Measurements from ENCODE around the gene KCTD2.
A peak's percentile ranks its signal among the peaks of the same experiment; 100 is the strongest.
"Not testable (repeated sequence)": the region's sequence is repeated elsewhere in the genome, so short reads cannot be mapped to it uniquely, and the experiment has no call there.

The KCTD2 gene

DNA sequence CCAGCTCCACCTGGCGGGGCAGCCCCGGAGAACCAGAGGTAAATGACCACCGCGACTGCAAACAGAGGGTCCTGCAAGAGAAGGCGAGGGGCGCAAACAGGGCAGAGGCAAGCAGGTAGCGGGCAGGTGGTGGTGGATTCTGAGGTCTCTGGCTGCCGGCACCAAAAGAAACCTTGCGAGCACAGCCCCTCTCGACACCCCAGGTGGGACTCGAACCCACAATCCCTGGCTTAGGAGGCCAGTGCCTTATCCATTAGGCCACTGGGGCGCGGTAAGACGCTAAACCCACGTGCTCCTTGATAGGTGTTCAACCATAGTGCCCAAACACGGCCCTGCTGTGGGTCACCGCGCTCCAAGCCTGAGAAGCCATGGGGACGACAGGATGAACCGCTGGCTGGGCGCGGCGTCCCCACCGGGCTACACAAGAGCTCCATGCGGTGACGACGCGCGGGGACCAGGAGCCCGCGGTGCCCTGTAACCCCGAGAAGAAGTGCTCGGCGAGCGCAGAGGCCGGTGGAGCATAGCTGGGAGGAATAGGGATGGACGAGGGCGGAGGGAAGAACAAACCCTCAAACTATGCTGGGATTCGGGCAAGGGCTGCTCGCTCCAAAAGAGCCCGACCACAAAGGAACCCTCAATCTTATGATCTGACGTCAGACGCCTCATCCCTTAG lies 12.7 kb upstream of the KCTD2 start:
- H3K4me1 Mint-ChIP-seq, result peaks cover 62% of the 10 kb centered on the region
- H3K9me3 Mint-ChIP-seq, result no peaks in the 10 kb centered on the region
- H3K4me3 Mint-ChIP-seq, result peak overlapping the region; percentile 96
- peak overlapping the region; percentile 99 to 100 for H3K27ac Mint-ChIP-seq
- peak; percentile 92 to 96 for DNase-seq
- ATAC-seq, result peak; percentile 75
- H3K27me3 Mint-ChIP-seq, result no peaks in the 10 kb centered on the region

- peaks cover 62% of the 10 kb centered on the region for H3K4me1 Mint-ChIP-seq
- H3K9me3 Mint-ChIP-seq, result no peaks in the 10 kb centered on the region
- H3K4me3 Mint-ChIP-seq, result peak overlapping the region; percentile 83 to 96
- ATAC-seq, result peak; percentile 74
- H3K27ac Mint-ChIP-seq, result peak overlapping the region in 1 of 2 donors; percentile 48
- peak; percentile 72 to 86 for DNase-seq
- H3K27me3 Mint-ChIP-seq, result no peaks in the 10 kb centered on the region
Measured at GRCh38 chr17:75036643-75037268, 10.3 kb upstream of the KCTD2 start.

DNA sequence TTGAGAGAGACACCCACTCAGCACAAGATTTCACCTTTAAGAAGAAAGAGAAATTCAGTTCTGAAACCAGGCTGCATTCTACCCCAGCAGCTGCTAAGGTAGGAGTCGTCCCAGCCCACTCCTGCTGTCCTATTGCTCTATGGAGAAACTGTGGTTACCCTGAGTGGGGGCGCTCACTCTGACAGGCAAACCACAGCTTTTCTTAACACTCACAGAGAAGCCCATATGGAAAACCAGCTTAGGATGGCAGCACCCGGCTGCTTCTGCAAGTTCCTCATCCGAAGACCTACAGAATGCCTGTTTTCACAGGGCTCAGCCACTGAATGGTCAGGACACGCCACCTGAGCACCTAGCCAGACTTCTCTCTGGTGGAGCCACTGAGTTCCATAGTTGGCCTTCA lies 7.8 kb upstream of the KCTD2 start:
- H3K4me3 Mint-ChIP-seq, result no peak overlapping the region
- no peak overlapping the region for H3K27ac Mint-ChIP-seq
- H3K27me3 Mint-ChIP-seq, result no peaks in the 10 kb centered on the region
- H3K9me3 Mint-ChIP-seq, result no peaks in the 10 kb centered on the region
- DNase-seq, result no peak
- no peak for ATAC-seq
- peaks cover 41% of the 10 kb centered on the region for H3K4me1 Mint-ChIP-seq

DNA sequence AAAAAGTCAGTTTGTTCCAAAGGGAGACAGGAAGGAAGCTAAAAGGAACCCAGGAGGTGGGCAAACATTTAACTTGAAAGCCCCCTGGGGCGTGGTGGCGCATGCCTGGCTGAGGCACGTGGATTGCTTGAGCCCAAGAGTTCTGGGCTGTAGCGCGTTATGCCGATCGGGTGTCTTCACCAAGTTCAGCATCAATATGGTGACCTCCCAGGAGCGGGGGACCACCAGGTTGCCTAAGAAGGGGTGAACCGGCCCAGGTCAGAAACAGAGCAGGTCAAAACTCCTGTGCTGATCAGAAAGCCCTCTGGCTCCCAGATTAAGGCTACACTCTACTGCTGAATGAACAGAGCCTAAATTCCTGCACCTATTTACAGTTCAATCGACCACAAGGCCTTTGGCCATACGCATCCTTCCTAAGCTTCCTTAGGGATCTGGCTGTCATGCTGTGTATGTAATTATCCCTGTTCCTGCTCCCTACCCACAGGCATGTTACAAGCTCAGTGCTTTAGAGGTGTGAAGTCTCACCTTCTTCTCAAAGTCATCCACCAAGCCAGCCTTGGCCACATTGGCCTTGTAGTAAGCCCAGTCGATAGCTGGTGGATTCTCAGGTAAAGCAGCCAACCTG lies 5.3 kb upstream of the KCTD2 start:
- DNase-seq (no peak), ATAC-seq (no peak)
- no peak overlapping the region for H3K27ac Mint-ChIP-seq
- H3K27me3 Mint-ChIP-seq, result no peaks in the 10 kb centered on the region
- no peak overlapping the region for H3K4me3 Mint-ChIP-seq
- peaks cover 35% of the 10 kb centered on the region for H3K4me1 Mint-ChIP-seq
- H3K9me3 Mint-ChIP-seq, result no peaks in the 10 kb centered on the region

GRCh38 chr17:75043789-75044188 lies 3.2 kb upstream of the KCTD2 start:
- not testable (repeated sequence) for H3K27ac Mint-ChIP-seq, H3K9me3 Mint-ChIP-seq, DNase-seq, H3K27me3 Mint-ChIP-seq, H3K4me3 Mint-ChIP-seq, ATAC-seq
- peaks cover 38% of the 10 kb centered on the region for H3K4me1 Mint-ChIP-seq

DNA sequence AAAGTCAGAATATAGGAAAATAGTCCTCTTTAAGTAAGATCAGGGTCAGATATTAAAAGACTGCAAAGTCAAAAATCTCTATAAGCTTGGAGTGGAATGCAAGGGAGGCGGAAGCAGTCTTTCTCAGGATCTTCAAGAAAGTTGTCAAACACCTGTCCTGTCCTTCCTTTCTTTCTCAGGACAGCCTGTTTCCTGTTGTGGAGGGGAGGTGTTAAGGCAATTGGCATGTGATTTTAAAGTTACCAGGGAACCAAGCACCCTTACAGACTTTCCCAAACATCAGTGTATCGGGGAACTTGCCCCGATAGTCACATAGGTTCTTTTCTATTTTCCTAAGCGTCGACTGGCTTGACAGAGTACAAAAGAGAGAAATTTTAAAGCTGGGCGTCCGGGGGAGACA lies 2.3 kb upstream of the KCTD2 start:
- H3K4me3 Mint-ChIP-seq, result peak overlapping the region; percentile 25 to 39
- peaks cover 41% of the 10 kb centered on the region for H3K4me1 Mint-ChIP-seq
- DNase-seq (no peak), ATAC-seq (no peak)
- peak overlapping the region in 1 of 2 donors; percentile 13 for H3K27ac Mint-ChIP-seq
- no peaks in the 10 kb centered on the region for H3K27me3 Mint-ChIP-seq
- no peaks in the 10 kb centered on the region for H3K9me3 Mint-ChIP-seq

GRCh38 chr17:75045946-75046406 lies 1.0 kb upstream of the KCTD2 start:
- ATAC-seq, DNase-seq, H3K9me3 Mint-ChIP-seq, H3K27me3 Mint-ChIP-seq: not testable (repeated sequence)
- H3K27ac Mint-ChIP-seq, result peak overlapping the region; percentile 94 to 96
- H3K4me1 Mint-ChIP-seq, result peaks cover 41% of the 10 kb centered on the region
- peak overlapping the region; percentile 99 for H3K4me3 Mint-ChIP-seq

DNA sequence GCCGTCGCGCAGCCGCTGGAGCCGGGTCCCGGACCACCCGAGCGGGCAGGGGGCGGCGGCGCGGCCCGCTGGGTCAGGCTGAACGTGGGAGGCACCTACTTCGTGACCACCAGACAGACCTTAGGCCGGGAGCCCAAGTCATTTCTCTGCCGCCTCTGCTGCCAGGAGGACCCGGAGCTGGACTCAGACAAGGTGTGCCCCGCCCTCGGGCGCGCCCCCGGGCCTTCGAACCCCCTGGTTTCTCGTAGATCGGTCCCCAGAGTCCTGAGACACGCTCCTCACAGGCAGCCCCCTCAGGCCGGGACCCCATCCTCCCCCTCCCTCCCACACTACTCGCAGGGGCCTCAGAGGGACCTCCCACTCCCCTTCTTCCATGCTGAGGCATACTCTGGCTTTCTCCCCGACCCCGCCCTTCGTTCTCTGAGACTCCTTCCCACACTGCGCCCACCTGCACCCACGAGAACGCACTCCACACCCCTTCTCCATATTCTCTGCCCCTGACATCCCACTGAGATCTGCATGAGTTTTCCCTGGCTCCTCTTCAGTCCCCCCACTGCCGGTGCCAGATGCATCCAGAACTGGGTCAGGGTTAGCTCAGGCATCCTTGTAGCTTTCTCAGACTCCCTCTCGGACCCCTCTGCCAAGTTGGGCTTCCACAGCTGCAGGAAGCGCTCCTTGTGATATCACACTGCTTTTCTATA lies 523 bp downstream of the KCTD2 start:
- Mint-ChIP-seq H3K27ac (peak overlapping the region; percentile 96), H3K9me3 (no peaks in the 10 kb centered on the region), H3K4me1 (peaks cover 41% of the 10 kb centered on the region), H3K4me3 (peak overlapping the region; percentile 92 to 99), H3K27me3 (no peaks in the 10 kb centered on the region)
- ATAC-seq, result peak; percentile 18
- peak; percentile 40 to 43 for DNase-seq

DNA sequence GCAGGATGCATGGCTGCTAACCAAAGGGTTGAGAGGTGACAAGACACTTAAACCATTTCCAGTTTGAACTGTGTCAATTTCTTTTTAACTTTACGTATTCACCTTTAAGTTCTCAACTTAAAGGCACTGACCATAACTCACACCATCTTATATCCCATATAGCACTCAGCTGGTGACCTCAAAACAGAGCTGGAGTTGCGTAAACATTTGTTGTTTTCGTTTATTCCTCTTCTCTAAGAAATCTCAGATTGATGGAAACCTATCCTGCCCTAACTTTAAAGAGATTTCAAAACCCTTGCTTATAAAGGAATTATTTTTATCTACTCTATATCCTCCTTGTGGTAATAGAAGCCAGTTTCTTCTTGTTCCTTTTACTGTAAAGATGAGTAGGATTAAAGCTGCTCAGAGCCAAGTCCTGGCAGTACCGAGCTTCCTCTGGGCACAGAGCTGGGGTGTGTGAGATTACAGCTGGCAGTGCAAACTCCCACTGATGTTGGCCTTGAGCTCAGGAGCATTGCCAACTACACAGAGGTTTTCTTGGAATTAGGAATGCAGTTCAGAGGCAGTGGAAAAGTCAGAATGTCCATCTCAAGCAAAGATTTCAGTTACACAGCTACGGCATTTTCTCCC lies 1.3 kb downstream of the KCTD2 start:
- Mint-ChIP-seq H3K4me3 (peak overlapping the region; percentile 92 to 99), H3K4me1 (peaks cover 41% of the 10 kb centered on the region), H3K9me3 (no peaks in the 10 kb centered on the region), H3K27ac (no peak overlapping the region), H3K27me3 (no peaks in the 10 kb centered on the region)
- DNase-seq (no peak), ATAC-seq (no peak)

GRCh38 chr17:75049057-75049456 lies 2.0 kb downstream of the KCTD2 start:
- H3K4me3 Mint-ChIP-seq, result no peak overlapping the region
- ATAC-seq (no peak), DNase-seq (no peak)
- no peak overlapping the region for H3K27ac Mint-ChIP-seq
- peaks cover 41% of the 10 kb centered on the region for H3K4me1 Mint-ChIP-seq
- H3K27me3 Mint-ChIP-seq, result no peaks in the 10 kb centered on the region
- H3K9me3 Mint-ChIP-seq, result no peaks in the 10 kb centered on the region

GRCh38 chr17:75049706-75050105 lies 2.7 kb downstream of the KCTD2 start:
- H3K9me3 Mint-ChIP-seq, result no peaks in the 10 kb centered on the region
- no peak overlapping the region for H3K4me3 Mint-ChIP-seq
- DNase-seq, result no peak
- no peak overlapping the region for H3K27ac Mint-ChIP-seq
- H3K4me1 Mint-ChIP-seq, result peaks cover 37% of the 10 kb centered on the region
- ATAC-seq, result no peak
- H3K27me3 Mint-ChIP-seq, result no peaks in the 10 kb centered on the region

DNA sequence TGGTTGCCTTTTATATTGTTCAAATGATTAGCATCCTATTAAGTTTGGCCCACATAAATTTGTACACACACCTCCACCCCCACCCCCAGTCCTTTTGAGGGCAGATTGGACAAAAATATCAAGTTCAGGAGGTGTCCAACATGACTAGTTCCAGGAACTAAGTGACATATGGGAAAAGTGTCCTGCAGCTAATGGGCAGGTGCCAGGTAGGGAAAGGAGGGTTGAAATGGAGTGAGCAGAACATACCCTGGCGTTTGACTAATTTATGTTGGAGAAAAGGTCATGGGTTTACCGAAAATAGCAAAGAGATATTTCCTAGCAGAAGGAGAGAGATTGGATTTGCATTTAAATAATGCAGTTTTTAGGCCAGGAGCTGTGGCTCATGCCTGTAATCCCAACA lies 4.9 kb downstream of the KCTD2 start:
- H3K4me1 Mint-ChIP-seq, result peaks cover 31% of the 10 kb centered on the region
- H3K27ac Mint-ChIP-seq, result no peak overlapping the region
- ATAC-seq (no peak), DNase-seq (no peak)
- H3K4me3 Mint-ChIP-seq, result no peak overlapping the region
- no peaks in the 10 kb centered on the region for H3K9me3 Mint-ChIP-seq
- no peaks in the 10 kb centered on the region for H3K27me3 Mint-ChIP-seq

GRCh38 chr17:75059369-75060345 lies 12.6 kb downstream of the KCTD2 start:
- no peaks in the 10 kb centered on the region for H3K27me3 Mint-ChIP-seq
- ATAC-seq, result no peak
- H3K4me1 Mint-ChIP-seq, result peaks cover 30% of the 10 kb centered on the region
- no peak overlapping the region for H3K27ac Mint-ChIP-seq
- H3K9me3 Mint-ChIP-seq, result no peaks in the 10 kb centered on the region
- no peak for DNase-seq
- H3K4me3 Mint-ChIP-seq, result no peak overlapping the region

GRCh38 chr17:75060434-75061054 lies 13.5 kb downstream of the KCTD2 start:
- ATAC-seq (no peak), DNase-seq (no peak)
- Mint-ChIP-seq H3K27me3 (no peaks in the 10 kb centered on the region), H3K4me1 (peaks cover 39% of the 10 kb centered on the region), H3K9me3 (no peaks in the 10 kb centered on the region), H3K4me3 (no peak overlapping the region), H3K27ac (no peak overlapping the region)
